SU-DHL-6 (cell line): Measurements from ENCODE around the gene ZNF728.
"Not testable (repeated sequence)": the region's sequence is repeated elsewhere in the genome, so short reads cannot be mapped to it uniquely, and the experiment has no call there.

Source experiments
- H2AFZ ChIP-seq: fragments of 200-600 bp; sonication (generic); 2 replicates; pipeline ENCODE4 v1.6.1; 2014; ENCODE audit warnings: low read depth, mild to moderate bottlenecking, moderate library complexity, mixed read lengths, antibody characterized with exemption, low read length; ENCODE audit not compliant: severe bottlenecking
- H3F3A ChIP-seq: fragments of 200-600 bp; shearing (Covaris generic); 2 replicates; pipeline ENCODE4 v1.6.0; 2016; ENCODE audit warnings: antibody characterized with exemption, mild to moderate bottlenecking; ENCODE audit not compliant: insufficient read depth
- H3K27ac ChIP-seq: fragments of 200-600 bp; sonication (generic); 2 replicates; pipeline ENCODE4 v1.5.1; 2016; ENCODE audit warnings: low read depth, mild to moderate bottlenecking, low read length, moderate library complexity, mixed read lengths
- H3K27me3 ChIP-seq: fragments of 200-600 bp; sonication (generic), shearing (Covaris generic); 2 replicates; pipeline ENCODE4 v1.6.0; 2014; ENCODE audit warnings: mild to moderate bottlenecking, low read length
- H3K36me3 ChIP-seq: fragments of 200-600 bp; sonication (generic); 2 replicates; pipeline ENCODE4 v1.6.1; 2014; ENCODE audit warnings: mild to moderate bottlenecking, low read length, mixed read lengths
- H3K4me2 ChIP-seq: fragments of 300-600, 200-600 bp; shearing (Covaris generic), sonication (generic); 2 replicates; pipeline ENCODE4 v1.6.0; 2014; ENCODE audit warnings: low read length, low read depth, mild to moderate bottlenecking; ENCODE audit not compliant: poor library complexity, severe bottlenecking
- H3K4me3 ChIP-seq: fragments of 200-600 bp; sonication (generic); 2 replicates; pipeline ENCODE4 v1.5.1; 2014; ENCODE audit warnings: antibody characterized with exemption, low read length, mild to moderate bottlenecking, mixed read lengths; ENCODE audit not compliant: insufficient read depth, poor library complexity, severe bottlenecking
- H3K79me2 ChIP-seq: fragments of 200-600 bp; sonication (generic); 2 replicates; pipeline ENCODE4 v1.6.1; 2014; ENCODE audit warnings: mild to moderate bottlenecking, low read length, moderate library complexity; ENCODE audit not compliant: insufficient read depth
- H3K9ac ChIP-seq: fragments of 200-600 bp; sonication (generic); 2 replicates; pipeline ENCODE4 v1.7.0; 2014; ENCODE audit warnings: mild to moderate bottlenecking, low read length
- H3K9me2 ChIP-seq: fragments of 200-600 bp; sonication (generic); replicated peaks from 2 replicates; pipeline ENCODE4 v1.6.1; 2014; ENCODE audit warnings: low read length; ENCODE audit not compliant: insufficient read depth
- H3K9me3 ChIP-seq: fragments of 200-600 bp; sonication (generic); 2 replicates; pipeline ENCODE4 v1.6.1; 2014; ENCODE audit warnings: low read length, mixed read lengths; ENCODE audit not compliant: insufficient read depth
- H4K20me1 ChIP-seq: fragments of 200-600 bp; sonication (generic); 2 replicates; pipeline ENCODE4 v1.6.1; 2014; ENCODE audit warnings: low read depth, mild to moderate bottlenecking, antibody characterized with exemption, low read length, moderate library complexity, mixed read lengths
- CTCF ChIP-seq: fragments of 200-600 bp; sonication (generic); IDR thresholded peaks from one replicate; pipeline ENCODE4 v1.5.1; 2017; ENCODE audit warnings: antibody characterized with exemption, mild to moderate bottlenecking, low read length, moderate library complexity; ENCODE audit not compliant: insufficient read depth, poor library complexity, severe bottlenecking
- EZH2phosphoT487 ChIP-seq: fragments of 200-600 bp; sonication (generic), shearing (Covaris generic); conservative IDR thresholded peaks from 2 replicates; pipeline ENCODE4 v1.6.1; 2018; ENCODE audit warnings: mild to moderate bottlenecking, antibody characterized with exemption, low read length, moderate library complexity, mixed read lengths

The ZNF728 gene

DNA sequence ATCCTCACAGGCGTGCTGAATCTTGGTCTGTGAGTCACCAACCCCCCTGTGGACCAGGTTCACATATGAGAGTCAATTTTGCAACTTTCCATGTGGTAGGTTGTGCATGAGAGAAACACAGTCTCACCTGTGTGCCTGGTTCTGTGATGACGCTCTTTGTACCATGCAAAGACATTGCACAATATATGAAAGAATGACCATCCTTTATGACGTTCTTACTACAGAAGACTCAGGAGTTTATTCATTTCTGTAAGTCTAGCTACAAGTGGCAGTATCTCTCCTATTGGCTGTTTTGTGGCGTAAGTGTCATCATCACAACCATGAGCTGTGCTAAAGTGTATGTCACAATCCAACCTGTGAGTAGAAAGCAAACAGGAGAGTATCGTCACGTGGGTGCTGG, 43.8 kb upstream of the ZNF728 start:
- Histone ChIP-seq H3F3A (no peaks in the 10 kb centered on the region), H3K9me3 (no peaks in the 10 kb centered on the region), H3K9ac (no peak overlapping the region), H3K27me3 (no peaks in the 10 kb centered on the region), H3K4me3 (no peak overlapping the region), H4K20me1 (no peaks in the 10 kb centered on the region), H3K36me3 (no peaks in the 10 kb centered on the region), H2AFZ (no peak overlapping the region), H3K79me2 (no peaks in the 10 kb centered on the region), H3K9me2 (no peaks in the 10 kb centered on the region), H3K27ac (no peak overlapping the region), H3K4me2 (no peak overlapping the region)
- no peak for TF ChIP-seq CTCF
- TF ChIP-seq EZH2phosphoT487 = no peak

DNA sequence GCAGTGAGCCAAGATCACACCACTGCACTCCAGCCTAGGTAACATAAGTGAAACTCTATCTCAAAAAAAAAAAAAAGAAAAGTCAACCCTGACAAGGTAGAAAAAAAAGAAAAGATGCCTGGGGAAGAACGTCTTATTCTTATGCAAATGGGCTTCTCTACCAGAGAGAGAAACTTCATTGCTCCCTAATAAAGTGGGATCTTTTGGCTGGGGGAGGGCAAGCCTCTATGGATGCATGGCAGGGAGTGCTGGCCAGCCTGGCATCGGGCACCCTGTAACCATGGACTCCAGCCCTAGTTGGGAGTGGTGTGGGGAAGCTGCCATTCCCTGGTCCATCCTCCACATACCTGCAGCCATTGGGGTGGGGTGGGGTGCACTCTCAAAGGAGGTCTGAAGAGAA, 30.7 kb upstream of the ZNF728 start:
- Histone ChIP-seq H3K9me2 (no peaks in the 10 kb centered on the region), H3K79me2 (no peaks in the 10 kb centered on the region), H3K9me3 (no peaks in the 10 kb centered on the region), H3K9ac (no peak overlapping the region), H3K4me3 (no peak overlapping the region), H3K27me3 (no peaks in the 10 kb centered on the region), H3K4me2 (no peak overlapping the region), H3K36me3 (no peaks in the 10 kb centered on the region), H4K20me1 (no peaks in the 10 kb centered on the region), H3K27ac (no peak overlapping the region), H3F3A (no peaks in the 10 kb centered on the region), H2AFZ (no peak overlapping the region)
- TF ChIP-seq CTCF = no peak
- no peak for TF ChIP-seq EZH2phosphoT487

DNA sequence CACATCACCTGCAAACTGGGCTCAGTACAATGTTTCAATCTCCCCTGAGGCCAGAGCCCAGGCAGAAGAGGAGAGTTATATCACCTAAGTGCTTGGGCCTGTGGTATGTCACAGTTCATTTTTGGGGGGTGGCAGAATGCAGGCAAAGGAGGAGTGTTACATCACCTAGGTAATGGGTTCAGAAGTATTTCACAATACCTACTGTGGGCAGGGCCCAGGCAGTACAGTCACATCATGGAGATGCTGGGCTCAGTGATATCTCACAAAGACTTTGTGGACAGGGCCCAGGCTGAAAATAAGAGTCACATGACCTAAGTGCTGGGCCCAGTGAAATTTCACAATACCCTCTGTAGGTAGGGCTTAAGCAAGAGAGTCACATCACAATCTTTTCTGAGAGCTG, 12.7 kb upstream of the ZNF728 start:
- H3K9me2 ChIP-seq = no peaks in the 10 kb centered on the region
- no peak overlapping the region for H3K27ac ChIP-seq
- H4K20me1 ChIP-seq = no peaks in the 10 kb centered on the region
- H3K9ac ChIP-seq = no peak overlapping the region
- H3K4me3 ChIP-seq = no peak overlapping the region
- H3K4me2 ChIP-seq = no peak overlapping the region
- H3K79me2 ChIP-seq = no peaks in the 10 kb centered on the region
- no peaks in the 10 kb centered on the region for H3K27me3 ChIP-seq
- no peaks in the 10 kb centered on the region for H3K36me3 ChIP-seq
- TF ChIP-seq CTCF (no peak), EZH2phosphoT487 (no peak)
- H3K9me3 ChIP-seq = no peaks in the 10 kb centered on the region
- no peak overlapping the region for H2AFZ ChIP-seq
- no peaks in the 10 kb centered on the region for H3F3A ChIP-seq

DNA sequence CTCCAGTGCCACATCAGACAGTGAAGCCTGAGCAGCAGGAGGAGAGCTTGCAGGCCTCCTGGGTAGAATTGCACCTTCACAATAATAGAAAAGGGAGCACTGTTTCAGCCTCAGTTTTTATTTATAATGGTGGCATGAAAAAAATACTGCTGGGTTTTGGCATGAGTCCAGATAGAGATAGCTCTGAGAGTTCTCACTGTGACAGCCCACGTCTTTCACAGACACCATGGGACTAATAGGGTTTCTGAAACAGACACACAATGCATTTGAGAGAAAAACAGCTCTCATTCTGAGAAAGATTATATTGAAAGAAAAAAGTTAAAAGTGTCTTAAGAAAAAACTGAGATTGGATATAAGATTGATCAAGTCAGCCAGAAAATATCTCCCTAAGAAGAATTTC, 8.0 kb downstream of the ZNF728 start:
- H3K9ac ChIP-seq, H3K27ac ChIP-seq, H3K9me3 ChIP-seq: not testable (repeated sequence)

More for the DNA sequence above, 8.0 kb downstream of the ZNF728 start:
- not testable (repeated sequence) for H3F3A ChIP-seq, H2AFZ ChIP-seq, H3K79me2 ChIP-seq, H3K27me3 ChIP-seq, H3K36me3 ChIP-seq, H4K20me1 ChIP-seq, H3K9me2 ChIP-seq, H3K4me2 ChIP-seq, H3K4me3 ChIP-seq
